HT-29 (cell line): ENCODE data around the gene ODAD4. TPM values are rescaled to one million over a fixed set of nuclear protein-coding genes. Genes with fewer than 3 reads are reported as not detected.
"Not testable (repeated sequence)": the region's sequence is repeated elsewhere in the genome, so short reads cannot be mapped to it uniquely, and the experiment has no call there.

ENCODE experiments used
- DNase-seq: peaks from one replicate; pipeline ENCODE4 v3.0.0-alpha.2; 2015; ENCODE audit warnings: low spot score
- total RNA-seq: library from RNA; depleted of rRNA; stranded (reverse); fragments of >200 nt; shearing (Covaris generic); gene quantifications from 2 replicates; pipeline ENCODE4 v1.2.3, GENCODE V29; 2014

Gene ODAD4
- total RNA-seq, 1 experiment from 2014 or later = 0.64 TPM

DNA sequence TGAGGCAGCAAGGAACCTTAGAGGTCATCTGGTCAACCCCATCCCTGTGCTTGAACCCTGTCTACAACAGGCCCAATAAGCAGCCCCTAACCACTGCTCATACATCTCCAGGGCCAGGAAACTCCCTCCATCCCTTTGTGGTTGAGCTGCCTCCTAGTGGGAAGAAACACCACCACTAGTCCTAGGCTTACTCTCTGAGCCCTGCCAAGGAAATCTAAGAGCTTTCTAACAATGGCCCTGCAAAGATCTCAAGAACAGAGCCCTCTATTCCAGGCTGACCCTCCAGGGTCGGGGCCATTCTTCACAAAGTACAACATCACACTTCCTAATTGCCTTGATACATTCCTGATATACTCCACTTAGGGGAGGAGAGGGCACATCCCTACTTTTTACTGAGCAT is 17.5 kb upstream of the ODAD4 start:
- DNase-seq = no peak

DNA sequence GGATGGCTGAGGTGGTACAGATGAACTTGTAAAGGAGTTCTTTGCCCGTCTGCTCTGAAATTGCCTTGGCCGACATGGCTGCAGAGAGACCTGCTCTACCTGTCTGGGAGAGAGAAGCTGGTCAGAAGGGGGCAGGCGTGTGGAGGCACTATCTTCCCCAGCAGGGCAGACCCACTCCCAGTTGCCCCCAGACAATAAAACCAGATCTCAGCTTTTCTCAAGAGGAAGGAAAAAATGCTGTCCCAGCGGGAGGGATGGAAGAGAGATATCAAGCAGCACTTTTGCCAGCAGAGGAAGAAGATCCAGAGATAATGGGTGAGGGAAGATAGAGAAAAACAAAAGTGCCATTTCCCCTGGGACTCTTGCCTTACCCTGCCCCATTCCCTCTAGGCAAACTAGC is 16.6 kb upstream of the ODAD4 start:
- DNase-seq = no peak

DNA sequence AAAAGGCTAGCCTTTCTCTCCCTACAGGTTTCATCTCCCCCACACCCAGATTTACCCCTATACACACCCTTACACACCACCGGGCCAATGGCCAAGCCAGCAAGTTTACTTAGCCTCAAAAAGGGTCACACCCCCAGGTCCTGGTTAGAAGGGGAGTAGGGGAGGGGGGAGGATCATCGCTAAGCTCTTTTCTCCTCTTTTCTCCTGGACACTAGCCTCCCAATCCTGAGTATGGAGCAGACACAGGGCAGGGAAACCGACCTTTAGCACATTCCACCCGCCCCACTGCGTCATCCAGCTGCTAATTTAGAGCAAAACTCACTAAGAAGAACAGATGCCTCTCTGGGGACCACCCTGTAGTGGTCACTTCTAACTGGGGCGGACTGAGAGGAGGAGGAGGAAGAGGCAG is 16.1 kb upstream of the ODAD4 start:
- no peak for DNase-seq

DNA sequence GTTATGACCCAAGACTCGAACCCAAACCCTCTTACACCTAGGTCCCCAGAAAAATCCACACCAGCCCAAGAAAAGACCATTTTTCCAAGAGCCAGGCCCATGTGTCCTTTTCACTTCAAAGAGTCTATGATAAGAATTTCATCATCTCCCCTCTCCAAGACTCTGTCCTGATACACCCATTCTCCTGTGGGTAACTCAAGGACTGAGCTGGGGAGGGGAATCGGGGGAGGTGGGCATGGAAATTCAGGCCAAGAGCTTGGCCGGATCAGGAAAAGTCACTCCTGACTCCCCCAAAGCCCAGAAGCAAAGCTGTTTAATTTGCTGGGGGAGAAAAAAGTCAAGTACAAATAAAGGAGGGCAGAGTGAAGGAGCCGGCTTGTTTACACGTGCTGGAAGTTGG is 15.4 kb upstream of the ODAD4 start:
- DNase-seq = no peak

DNA sequence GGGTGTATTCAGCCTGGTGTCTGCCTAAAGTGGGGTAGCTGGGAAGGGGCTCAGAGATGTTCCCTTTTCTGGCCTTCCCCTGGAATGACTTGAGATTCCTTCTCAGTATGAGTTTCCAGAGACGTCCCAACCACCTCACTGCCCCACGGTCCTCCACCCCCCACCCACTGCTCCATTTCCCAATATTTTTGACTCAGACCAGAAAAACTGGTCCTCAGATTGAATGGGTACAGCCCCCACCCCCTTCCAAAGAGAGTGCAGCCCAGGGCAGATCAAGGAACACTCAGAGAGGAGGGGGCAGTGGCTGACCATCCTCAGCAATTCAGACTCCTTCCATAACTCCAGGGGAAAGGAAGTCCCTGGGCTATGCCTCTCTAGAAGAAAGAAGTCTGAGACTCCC is 14.9 kb upstream of the ODAD4 start:
- no peak for DNase-seq

DNA sequence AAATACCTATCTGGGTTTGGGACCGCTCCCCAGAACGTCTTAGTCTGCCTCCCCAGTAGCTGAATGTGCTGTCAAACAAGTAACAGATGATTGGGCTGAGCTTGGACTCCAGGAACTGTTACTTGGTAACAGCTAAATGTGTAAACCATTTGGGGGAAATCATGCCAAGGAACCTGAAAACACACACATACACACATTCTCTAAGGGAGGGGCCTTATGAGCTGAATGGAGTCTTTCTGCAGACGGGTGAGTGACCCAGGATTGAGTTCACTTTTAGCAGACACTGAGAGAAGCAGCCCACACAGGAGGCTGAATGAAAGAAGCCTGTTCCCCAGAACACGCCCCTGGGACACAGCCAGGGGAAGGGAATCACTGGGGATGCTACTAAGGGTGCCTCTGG is 13.2 kb upstream of the ODAD4 start:
- DNase-seq = no peak

DNA sequence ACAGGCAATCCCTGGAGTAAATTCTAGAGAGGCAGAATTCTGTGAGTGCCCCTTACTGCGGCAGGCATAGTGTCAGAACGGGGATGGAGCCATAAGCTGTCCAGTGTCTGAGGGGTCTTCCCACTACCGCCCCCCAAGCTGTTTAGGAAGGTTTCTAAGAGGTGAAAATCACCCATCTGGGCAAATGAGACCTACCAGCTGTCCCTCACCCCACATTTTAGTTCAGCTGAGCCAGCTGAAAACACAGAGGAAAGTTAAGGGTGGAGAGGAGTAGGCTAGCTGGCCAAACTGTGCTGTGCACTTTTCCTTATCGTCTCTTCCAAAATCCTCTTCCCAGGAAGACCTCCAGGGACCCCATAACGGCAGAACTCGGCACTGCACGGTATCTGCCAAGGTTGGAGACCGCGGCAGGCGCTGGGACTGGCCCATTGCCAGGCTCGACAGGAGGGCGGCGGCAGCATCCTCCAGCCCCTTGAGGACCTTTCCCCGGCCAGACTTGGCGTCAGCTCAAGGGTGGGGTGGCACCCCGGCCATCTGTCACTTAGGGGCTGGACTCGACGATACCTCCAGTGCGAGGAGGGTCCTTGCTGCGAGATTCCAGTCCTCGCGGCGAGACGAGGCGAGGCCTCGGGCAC is 12.6 kb upstream of the ODAD4 start:
- DNase-seq = peak; percentile 48

DNA sequence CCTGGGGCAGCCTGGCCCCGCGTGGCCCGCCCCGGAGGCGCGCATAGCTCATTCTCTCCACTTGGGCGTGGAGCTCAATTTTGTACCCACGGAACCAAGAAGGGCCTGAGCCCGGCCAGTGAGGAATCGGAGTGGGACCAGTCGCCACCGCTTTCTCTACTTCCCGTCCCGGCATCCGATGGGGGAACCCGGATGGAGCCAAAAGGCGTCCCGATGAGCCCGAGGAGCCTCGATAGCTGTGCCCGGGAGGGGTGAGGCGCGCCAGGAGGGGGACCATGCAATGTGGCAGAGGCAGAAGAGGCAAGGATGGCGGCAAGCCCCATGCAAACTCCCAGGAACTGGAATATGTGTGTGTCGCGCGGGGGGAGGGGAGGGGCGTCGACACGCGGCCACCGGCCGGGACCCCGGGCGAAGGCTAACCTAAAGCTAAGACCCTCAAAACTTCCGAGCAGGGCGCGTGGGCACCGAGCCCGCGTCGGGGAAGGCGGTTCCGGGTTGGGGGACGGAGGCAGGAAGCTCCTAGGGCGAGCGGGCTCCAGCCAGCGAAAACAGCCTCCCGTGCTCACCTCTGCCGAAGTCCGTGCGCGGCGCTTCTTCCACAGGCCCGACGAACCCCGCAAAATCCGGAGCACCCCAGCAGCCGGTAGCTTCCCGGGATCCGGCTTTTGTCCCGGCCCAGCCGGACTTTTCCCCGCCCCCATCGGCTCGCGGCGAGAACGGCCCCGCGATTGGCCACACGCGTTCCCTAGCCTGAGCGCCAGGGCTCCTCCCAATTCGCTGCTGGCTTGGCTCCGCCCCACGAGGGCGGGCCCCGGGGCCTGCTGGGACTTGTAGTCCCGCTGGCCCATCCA is 11.9 kb upstream of the ODAD4 start, which contains the start of gene ACLY:
ACLY (minus strand) TSS at position 638 of the 851 bp plus-strand sequence. CDS start 5,078 bp downstream, outside the sequence.
- DNase-seq = peak; percentile 99

DNA sequence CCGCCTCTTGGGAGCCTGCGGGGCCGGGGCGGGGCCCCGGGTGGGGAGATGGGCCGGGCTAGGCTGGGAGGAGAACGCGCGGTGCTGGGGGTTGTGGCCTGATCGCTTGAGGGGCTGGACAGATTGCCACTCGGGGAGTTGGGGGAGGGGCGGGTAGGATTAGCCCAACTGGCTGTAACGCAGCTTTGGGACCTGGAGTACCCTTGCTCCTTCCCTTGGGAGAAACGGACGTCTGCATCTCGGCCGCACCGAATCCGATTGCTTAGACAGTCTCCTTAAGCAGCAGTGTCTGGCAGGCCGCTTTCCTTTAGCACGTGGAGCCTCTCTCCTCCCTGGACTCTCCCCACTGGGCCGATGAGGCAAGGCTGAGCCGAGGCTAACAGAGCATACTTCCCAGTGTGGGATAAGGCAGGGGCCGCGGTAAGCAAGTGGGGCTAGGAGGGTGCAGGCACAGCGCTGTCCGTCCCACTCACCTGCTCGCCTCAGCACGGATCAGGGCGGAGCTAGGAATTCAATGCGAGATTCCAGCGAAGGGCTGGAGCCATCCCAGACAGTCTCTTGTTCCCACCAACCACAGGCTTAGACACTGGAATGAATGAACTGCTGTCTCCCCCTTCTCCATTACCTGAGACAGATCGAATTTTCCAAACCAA is 11.1 kb upstream of the ODAD4 start:
- peak; percentile 91 for DNase-seq

DNA sequence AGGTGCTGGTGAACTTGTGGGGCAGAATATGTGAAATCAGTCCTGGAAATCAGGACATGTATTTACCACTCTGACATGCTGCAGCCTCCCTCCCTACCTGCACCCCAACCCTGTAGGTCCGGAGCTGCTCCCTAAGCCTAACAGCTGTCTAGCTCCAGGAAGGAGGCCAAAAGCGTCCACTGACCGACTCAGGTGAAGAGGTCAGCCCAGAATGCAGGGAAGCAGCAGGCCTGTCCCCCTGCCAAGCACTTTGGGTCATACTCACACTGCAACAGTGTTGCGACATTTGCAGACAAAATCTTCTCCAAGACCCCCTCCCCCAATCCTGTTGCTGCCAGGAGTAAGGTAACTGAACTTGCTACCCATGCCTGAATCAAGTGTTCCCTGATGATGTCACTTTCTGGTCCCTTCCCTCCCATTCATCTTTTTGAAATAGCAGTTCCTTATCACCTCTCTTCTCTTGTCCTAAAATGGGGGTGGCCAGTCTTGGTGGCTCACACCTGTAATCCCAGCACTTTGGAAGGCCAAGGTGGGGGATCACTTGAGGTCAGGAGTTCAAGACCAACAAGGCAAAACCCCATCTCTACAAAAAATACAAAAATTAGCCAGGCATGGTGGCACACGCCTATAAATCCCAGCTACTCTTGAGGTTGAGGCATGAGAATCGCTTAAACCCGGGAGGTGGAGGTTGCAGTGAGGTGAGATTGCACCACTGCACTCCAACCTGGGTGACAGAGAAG is 10.4 kb upstream of the ODAD4 start:
- DNase-seq = no peak

DNA sequence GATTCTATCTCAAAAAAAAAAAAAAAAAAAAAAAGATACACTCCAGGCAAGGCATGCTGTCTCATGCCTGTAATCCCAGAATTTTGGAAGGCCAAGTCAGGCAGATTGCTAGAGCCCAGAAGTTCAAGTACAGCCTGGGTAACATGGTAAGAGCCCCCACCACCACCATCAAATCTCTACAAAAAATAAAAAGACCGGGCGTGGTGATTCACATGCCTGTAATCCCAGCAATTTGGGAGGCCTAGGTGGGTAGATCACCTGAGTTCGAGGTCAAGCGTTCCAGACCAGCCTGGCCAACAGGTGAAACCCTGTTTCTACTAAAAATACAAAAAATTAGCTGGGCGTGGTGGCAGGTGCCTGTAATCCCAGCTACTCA is 9.8 kb upstream of the ODAD4 start:
- no peak for DNase-seq

DNA sequence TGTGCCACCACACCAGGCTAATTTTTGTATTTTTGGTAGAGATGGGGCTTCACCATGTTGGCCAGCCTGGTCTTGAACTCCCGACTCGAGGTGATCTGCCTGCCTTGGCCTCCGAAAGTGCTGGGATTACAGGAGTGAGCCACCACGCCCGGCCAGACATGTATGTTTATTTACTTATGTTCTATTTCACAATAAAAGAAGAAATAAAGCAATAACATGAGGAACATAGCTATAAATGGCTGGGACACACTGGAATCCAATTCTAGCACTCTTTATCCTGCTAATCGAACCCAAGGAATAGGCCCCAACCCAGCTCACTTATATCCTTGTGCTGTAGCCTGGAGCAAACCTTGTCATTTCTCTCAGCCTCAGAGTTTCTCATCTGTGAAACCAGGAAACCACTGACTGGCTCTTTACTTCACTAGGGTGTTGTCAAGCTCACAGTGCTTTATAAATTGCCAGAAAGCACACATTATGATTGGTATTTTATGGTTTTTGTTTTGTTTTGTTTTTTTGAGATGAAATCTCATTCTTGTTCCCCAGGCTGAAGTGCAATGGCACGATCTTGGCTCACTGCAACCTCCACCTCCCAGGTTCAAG is 4.3 kb upstream of the ODAD4 start:
- no peak for DNase-seq

DNA sequence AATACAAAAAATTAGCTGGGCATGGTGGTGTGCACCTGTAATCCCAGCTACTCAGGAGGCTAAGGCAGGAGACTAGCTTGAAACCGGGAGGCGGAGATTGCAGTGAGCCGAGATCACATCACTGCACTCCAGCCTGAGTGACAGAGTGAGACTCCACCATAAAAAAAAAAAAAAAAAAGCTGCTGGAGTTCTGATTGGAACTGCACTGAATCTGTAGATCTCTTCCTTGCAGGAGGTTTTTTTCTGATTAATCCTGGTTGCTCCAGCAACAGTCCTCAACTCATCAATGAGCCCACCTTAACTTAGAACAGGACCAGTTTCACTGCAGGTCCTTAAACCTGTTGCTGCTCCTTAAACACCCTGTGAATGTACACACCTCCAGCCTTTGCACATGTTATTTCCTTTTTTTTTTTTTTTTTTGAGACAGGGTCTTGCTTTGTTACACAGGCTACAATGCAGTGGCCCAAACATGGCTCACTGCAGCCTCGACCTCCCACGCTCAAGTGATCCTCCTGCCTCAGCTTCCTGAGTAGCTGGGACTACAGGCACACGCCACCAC is 1.6 kb upstream of the ODAD4 start:
- no peak for DNase-seq

DNA sequence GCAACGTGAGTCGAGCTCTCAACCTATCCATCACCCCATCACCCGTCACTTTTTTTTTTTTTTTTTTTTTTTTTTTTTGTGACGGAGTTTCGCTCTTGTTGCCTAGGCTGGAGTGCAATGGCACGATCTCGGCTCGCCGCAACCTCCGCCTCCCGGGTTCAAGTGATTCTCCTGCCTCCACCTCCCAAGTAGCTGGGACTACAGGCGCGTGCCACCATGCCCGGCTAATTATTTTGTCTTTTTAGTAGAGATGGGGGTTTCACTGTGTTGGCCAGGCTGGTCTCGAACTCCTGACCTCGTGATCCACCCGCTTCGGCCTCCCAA is 378 bp downstream of the ODAD4 start:
- not testable (repeated sequence) for DNase-seq

DNA sequence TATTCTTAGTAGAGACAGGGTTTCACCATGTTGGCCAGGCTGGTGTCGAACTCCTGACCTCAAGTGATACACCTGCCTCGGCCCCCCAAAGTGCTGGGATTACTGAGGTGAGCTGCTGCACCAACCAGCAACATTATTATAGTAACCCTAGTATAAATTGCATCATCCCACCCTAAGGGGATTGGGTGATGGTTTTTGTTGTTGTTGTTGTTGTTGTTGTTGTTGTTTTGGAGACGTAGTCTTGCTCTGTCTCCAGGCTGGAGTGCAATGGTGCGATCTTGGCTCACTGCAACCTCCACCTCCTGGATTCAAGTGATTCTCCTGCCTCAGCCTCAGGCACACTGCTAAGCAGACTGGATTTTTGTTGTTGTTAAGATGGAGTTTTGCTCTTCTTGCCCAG is 1.3 kb downstream of the ODAD4 start:
- not testable (repeated sequence) for DNase-seq

DNA sequence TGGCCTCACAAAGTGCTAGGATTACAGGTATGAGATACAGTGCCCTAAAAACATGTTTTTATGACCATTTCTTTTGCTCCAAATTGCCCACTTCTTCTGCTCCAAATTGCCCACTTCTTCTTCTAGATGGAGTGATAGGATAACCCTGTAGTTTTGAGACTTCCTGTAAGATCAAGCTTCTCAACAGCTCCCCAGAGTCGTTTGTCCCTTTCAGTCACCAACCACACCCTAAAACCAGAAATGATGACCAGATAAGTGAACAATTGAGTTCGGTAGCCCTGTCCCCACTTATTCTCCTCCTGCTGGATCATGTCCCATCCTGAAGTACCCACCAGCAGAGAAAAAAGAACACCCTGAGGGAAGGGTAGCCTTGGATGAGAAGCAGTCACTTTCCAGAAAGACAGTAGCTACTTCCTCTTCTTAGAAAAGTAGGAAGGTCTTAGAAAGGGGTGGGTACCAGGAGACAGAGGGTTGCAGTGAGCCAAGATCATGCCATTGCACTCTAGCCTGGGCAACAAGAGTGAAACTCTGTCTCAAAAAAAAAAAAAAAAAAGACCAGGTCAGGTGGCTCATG is 2.5 kb downstream of the ODAD4 start:
- no peak for DNase-seq

DNA sequence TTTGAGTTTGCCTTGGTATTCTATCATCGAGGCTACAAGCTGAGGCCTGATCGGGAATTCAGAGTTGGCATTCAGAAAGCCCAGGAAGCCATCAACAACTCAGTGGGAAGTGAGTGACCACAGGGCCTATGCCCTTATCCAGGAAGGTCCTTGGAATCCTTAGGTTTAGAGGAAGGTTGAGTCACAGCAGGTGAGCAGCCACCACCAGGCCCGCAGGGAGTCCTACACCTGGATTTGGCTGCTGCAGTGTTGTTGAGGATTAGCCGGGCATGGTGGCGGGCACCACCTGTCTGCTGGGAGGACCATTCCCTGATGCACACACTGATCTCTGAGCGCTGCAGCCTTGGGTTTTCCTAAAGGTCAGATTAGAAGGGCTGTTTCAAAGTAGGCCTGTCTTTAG is 5.2 kb downstream of the ODAD4 start:
- no peak for DNase-seq

DNA sequence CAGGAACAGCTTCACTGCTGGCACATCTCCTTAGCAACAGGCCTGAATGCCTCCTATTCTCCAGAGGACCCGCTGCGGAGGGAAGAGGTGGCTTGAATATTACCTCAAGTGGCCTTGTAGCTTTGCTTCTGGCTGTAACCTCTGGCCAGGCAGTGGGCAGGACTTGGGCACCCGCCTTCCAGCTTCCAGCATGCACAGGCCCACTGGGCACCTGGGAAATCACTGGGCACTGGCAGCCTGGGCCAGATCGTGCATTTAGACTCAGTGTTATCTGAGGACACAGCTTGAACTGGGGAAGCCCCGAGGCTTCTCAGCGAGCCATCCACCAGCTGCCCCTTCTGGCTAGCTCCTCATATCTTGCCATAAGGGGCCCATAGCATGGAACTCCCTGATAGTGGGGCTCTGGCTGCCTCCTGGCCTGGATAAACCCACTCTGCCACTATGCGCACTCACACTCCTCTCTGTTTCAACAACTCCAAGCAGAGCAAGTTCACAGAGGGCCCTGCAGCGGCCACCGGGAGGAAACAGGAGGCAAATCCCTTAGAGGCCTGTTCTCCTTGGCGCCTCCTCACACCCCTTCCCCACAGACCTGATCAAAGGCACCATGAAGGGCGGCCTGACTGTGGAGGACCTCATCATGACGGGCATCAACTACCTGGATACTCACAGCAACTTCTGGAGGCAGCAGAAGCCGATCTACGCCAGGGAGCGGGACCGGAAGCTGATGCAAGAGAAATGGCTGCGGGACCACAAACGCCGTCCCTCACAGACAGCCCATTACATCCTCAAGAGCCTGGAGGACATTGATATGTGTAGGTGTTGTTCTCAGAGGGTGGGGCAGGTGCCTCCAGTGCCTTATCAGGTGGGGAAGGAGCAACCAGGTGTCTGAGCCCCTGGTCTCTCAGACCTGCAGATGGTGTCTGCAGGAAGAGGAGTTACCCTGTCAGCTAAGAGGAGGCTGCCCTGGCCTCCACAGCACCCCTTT is 7.8 kb downstream of the ODAD4 start:
- no peak for DNase-seq

DNA sequence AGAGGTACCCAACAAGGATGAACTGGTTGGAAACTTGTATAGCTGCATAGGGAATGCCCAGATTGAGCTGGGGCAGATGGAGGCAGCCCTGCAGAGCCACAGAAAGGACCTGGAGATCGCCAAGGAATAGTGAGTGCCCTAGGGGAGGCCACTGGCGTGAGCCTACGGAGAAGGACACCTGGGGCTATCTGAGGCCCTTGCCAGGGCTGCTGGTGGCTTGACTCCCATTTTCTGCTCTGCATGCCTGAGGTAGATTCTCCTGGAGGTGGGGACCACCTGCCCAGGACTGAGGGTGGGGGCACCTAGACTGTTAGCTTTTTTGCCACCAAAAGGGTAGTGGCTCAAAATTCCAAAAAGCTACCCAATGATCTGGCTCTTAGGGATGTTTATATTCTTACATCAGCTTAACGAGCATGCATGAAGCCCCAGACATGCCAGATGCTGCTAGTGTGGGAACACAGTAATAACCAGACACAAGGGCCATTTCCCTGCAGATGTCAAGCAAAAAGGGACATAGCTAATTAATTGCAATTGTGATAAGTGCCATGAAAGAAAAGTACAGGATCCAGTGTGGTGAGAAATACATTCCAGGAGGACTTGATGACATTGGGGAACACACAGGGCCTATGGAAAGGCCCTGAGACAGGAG is 8.8 kb downstream of the ODAD4 start:
- DNase-seq = no peak
